GM19035 (cell line): ENCODE results near the gene E4F1.
"Not testable (repeated sequence)": the region's sequence is repeated elsewhere in the genome, so short reads cannot be mapped to it uniquely, and the experiment has no call there.

Source experiments
- ATAC-seq: cut with Tn5 transposase; IDR thresholded peaks from one replicate; pipeline ENCODE4 v1.9.1; 2021; ENCODE audit not compliant: unreplicated experiment

Gene E4F1

DNA sequence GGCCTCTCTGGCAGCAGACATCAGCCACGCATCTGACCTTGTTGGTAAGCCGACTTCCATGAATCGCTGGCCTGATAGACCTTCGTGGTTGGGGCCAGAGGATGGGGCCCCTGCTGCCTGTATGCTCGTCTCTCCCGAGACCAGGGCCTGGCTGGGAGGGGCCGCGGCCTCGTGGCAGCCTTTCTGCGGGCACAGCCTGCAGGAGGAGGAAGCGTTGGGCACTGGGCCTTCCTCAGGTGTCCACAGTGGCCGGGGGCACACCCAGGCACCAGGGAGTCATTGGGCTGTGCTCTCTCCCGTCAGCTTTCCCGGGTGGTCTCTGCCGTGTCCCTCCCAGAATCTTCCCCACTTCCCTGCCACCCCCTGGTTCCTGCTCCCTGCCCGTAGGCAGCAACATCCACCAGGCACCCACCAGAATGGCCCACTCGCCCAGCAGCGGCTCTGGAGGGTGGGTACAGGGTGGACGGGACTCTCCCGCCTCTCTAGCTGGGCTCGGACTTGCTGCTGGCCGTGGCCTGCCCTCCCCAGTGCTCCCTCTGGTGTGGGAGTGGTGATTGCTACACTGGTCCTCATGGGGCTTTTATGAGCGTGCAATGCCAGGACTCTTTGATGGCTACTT is 6.3 kb downstream of the E4F1 start:
- ATAC-seq = no peak

DNA sequence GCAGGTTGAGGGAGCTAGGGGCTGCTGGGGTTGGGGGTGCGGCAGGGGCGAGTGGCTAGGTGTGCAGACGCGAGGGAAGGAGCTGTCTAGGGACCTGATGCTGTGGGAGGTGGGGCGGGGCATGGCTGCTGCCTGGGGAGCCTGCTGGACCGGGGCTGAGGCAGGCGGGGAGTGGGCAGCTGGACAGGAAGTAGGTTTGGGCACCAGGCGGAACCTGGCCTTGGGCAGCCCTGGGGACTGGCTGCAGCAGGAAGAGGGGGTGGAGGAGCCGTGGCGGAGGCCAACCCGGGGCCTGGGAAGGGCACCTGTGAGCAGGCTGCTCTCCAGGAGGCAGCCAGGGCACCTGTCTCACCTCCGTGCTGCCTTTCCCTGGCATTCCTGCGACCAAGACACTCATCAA is 7.0 kb downstream of the E4F1 start:
- no peak for ATAC-seq

DNA sequence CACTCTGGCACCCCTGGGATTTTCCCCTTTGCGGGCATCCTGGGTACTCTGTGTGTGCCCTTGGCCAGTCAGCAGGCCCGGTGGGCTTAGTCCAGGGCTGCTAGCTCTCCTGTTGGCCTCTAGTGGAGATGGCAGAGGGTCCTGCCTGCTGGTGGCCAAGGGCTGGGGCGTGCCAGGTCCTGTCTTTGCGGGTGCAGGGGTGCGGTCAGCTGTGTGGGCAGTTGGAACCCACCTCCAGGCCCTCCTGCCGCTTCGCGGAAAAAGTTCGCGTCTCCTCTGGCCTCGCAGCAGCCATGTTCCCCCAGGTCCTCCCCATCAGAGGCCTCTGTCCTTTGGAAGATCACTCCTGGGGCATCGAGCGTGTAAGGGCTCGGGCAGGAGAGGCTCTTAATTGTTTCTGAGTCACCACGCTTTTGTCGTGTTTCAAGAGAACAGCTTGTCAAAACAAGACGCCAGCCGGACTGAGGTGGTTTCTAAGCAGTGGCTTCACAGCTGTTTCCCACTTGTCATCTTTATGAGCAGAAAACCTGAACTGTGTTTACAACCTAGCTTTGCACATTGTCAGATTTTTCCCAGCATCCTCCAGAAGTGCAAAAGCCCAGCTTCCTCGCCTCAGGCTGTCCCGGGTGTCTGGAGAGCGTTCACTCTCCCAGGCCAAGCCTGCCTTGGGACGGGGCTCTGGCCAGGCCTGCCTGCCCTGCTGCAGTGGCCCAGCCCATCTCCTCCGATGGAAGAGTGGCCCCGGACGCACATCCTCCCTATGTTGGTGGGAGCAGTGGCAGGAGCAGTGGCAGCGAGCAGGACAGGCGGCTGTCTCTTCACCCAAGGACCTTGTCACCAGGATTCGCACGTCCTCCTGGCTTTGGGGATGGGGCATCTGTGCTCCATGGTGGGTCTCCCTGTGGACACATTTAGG is 7.9 kb downstream of the E4F1 start:
- ATAC-seq = no peak

DNA sequence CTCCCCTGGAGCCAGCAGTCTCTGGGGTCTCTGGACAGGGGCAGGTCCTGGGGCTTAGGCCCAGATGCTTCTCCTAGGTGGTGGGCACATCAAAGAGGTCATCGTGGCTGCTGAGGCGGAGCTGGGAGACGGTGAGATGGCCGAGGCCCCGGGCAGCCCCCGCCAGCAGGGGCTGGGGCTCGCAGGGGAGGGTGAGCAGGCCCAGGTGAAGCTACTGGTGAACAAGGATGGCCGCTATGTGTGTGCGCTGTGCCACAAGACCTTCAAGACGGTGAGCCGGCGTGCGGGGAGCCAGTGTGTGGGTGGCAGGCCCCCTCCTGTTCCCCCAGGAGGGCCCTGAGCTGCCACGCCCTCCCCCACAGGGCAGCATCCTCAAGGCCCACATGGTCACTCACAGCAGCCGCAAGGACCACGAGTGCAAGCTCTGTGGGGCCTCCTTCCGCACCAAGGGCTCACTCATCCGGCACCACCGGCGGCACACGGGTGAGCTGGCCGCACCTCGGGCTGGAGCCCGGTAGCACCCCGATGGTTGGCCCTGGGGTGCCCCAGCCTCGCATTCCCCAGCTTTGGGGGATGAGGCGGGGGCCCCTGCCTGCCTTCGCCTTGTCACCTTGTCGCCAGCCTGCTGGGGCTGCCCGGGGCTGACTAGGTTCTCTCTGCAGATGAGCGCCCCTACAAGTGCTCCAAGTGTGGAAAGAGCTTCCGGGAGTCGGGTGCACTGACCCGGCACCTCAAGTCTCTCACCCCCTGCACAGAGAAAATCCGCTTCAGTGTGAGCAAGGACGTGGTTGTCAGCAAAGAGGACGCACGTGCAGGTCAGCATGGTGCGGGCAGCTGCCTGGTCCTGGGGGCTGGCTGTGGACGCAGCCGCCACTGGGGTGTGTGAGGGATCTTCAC is 9.0 kb downstream of the E4F1 start:
- ATAC-seq = no peak

DNA sequence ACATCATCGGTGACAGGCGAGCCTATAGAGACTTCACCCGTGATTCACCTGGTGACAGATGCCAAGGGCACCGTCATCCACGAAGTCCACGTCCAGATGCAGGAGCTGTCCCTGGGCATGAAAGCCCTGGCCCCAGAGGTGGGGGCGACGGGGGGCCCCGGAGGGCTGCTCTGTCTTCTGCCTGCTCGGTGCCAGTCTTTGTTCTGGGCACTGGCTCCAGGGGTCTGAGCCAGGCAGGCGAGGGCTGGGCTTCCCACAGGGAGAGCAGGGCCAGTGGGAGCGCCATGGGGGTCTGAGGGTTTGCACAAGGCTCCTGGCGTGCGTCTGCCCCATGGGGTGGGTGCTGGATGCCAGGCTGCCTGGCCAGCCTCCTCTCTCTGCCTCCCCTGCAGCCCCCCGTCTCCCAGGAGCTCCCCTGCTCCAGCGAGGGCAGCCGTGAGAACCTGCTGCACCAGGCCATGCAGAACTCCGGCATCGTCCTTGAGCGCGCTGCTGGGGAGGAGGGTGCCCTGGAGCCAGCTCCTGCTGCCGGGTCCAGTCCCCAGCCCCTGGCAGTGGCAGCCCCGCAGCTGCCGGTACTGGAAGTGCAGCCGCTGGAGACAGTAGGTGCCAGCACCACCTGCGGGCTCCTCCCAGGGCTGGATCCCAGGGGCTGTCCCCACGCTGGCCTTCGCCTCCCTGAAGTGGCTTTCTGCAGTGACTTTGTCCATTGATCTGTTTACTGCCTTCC is 9.8 kb downstream of the E4F1 start:
- ATAC-seq = no peak

DNA sequence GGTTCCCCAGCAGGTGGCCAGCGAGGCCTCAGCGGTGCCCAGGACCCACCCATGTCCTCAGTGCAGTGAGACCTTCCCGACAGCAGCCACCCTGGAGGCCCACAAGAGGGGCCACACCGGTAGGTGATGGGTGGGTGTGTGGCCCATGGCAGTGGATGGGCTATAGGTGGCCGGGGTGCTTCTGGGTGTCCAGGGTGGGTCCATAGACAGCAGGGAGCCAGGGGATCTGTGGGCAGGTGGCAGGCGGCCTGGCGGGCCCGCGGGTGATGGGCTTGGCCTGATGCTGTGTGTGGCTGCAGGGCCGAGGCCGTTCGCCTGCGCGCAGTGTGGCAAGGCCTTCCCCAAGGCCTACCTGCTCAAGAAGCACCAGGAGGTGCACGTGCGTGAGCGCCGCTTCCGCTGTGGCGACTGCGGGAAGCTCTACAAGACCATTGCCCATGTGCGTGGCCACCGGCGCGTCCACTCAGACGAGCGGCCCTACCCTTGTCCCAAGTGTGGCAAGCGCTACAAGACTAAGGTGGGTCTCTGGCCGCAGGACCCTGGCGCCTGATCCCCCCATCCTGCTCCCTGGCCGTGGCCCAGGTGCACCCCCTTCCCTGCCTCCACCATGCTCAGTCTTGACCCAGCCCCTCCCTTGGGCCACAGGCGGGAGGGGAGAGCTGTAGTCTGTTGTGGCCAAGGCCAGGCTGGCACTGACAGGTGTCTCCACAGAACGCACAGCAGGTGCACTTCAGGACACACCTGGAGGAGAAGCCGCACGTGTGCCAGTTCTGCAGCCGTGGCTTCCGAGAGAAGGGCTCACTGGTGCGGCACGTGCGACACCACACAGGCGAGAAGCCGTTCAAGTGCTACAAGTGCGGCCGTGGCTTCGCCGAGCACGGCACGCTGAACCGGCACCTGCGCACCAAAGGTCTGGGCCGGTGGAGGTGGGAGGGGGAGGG is 10.8 kb downstream of the E4F1 start:
- no peak for ATAC-seq

DNA sequence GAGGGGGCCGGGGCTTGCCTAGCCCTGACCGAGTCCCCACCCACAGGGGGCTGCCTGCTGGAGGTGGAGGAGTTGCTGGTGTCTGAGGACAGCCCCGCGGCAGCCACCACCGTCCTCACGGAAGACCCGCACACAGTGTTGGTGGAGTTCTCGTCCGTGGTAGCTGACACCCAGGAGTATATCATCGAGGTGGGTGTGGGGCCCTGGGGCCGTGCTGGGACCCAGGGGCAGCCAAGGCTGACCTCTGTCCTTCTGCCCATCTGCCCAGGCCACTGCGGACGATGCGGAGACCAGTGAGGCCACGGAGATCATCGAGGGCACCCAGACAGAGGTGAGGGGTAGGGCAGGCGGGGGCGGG is 11.4 kb downstream of the E4F1 start:
- ATAC-seq = no peak

DNA sequence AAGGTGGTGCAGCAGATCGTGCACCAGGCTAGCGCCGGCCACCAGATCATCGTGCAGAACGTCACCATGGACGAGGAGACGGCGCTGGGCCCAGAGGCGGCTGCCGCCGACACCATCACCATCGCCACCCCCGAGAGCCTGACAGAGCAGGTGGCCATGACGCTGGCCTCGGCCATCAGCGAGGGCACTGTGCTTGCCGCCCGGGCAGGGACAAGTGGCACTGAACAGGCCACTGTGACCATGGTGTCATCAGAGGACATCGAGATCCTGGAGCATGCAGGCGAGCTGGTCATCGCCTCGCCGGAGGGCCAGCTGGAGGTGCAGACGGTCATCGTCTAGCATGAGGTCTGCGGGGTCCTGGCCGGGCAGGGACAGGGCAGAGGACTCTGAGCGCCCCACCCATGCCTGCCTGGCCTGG is 11.9 kb downstream of the E4F1 start:
- ATAC-seq = no peak

DNA sequence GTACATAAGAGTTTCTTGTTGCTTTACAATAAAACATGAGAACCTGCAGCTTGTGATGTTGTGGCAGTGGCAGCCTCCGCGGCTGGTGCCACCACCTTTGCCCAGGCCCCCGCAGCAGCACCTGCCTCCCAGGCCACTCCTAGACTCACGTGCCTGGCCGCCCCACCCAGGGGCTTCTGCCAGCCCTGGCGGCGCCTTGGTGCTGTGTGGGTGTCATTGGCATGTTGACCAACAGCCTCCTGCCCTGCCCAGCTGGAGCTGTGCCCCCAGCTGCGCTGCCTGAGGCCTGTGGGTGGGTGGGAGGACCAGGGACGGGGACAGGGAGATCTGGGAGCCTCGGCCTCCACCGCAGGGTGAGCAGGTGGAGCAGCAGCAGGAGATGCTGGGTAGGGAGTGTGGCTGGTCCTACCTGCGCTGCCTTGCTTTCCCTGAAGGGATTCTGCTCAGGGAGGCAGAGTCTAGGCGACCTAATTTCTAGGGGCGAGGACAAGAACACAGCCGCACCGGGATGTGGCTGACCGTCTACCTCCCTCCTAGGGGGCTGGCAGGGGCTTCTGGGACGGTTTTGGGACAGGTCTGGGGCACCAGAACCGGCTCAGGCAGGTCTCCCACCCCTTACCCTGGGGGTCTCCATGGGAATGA is 12.4 kb downstream of the E4F1 start:
- no peak for ATAC-seq

DNA sequence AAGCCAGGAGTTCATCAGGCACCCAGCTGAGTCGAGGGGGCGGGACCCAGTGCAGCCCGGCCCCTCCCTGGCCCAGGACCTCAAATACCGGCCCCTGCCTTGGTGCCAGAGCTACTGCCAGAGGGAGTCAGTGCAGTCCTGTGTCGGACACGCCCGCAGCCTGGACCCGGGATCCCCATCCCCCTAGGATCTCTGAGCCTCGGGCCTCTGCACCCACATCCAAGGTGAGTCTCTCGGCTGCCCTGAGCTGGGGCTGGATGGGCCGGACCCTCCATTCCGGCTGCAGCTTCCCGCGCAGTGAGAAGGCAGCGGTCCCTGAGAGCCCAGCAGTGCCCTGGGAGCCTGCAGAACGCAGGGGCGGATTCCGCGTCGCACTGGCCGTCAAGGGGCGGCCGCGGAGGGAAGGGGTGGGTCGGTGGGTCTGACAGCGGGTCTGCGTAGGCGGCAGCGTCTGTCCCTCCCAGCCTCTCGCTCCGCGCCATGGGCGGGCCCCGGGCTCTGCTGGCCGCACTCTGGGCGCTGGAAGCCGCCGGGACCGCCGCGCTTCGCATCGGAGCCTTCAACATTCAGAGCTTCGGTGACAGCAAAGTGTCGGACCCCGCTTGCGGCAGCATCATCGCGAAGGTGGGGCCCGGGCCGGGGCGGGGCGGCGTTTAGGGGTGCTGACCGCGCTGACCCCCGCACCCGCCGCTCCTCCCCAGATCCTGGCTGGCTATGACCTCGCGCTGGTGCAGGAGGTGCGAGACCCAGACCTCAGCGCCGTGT is 13.1 kb downstream of the E4F1 start, which contains the start of gene DNASE1L2:
DNASE1L2 (plus strand) TSS at position 108 of the 765 bp plus-strand sequence; CDS start at position 481, 373 bp downstream.
- no peak for ATAC-seq

DNA sequence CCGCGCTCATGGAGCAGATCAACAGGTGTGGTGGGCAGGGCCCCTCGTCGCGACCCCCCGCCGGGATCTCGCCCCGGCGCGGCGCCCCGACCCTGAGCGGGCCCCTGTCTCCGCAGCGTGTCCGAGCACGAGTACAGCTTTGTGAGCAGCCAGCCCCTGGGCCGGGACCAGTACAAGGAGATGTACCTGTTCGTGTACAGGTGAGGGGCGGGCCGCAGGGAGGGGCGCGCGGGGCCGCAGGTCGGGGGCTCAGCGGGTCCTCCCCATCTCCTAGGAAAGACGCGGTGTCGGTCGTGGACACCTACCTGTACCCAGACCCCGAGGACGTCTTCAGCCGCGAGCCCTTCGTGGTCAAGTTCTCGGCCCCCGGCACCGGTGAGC is 13.7 kb downstream of the E4F1 start:
- no peak for ATAC-seq

DNA sequence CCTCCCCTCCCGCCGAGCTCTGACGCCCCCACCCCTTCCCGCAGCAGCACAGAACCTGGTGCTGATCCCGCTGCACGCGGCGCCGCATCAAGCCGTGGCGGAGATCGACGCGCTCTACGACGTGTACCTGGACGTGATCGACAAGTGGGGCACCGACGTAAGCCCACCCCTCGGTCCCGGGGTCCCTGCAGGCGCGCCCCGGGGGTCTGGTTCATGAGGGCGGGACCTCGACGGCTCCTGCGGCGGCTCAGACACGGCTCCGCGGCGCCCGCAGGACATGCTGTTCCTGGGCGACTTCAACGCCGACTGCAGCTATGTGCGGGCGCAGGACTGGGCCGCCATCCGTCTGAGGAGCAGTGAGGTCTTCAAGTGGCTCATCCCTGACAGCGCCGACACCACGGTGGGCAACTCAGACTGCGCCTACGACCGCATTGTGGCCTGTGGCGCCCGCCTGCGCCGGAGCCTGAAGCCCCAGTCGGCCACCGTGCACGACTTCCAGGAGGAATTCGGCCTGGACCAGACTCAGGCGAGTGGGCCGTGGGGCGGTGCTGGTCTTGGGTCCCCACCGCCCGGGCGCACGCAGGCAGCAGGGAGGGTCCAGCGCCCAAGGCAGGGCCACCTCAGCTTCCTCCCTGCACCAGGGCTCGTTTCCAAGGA is 14.2 kb downstream of the E4F1 start:
- no peak for ATAC-seq

DNA sequence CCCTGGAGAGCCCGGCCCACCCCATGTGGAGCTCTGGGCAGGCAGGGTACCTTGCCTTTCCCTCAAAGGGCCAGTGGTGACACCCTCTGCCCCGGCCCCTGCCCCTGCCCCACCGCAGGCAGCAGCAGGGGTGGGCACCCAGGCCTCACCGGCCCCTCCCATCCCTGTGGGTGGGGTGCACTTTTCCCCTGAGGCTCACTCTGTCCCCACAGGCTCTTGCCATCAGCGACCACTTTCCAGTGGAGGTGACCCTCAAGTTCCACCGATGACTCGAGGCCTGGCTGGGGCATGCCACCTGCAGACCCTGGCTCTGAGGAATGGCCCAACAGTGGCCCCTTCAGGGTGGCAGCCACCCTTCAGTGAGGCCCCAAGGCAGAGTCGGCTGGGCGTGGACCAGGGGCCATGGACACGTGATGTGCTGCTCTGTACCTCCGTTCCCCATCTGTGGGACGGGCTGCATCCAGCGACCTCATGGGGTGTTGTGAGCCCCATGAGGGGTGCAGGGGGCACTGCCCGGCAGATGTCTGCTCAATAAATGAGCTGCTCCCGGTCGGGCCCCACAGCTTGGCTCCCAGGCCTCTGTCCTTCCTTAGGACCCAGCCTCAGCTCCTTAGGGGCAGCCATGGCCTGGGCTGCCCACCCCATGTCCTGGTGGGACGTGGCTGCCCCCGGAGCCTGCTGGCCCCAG is 14.9 kb downstream of the E4F1 start:
- ATAC-seq = no peak

DNA sequence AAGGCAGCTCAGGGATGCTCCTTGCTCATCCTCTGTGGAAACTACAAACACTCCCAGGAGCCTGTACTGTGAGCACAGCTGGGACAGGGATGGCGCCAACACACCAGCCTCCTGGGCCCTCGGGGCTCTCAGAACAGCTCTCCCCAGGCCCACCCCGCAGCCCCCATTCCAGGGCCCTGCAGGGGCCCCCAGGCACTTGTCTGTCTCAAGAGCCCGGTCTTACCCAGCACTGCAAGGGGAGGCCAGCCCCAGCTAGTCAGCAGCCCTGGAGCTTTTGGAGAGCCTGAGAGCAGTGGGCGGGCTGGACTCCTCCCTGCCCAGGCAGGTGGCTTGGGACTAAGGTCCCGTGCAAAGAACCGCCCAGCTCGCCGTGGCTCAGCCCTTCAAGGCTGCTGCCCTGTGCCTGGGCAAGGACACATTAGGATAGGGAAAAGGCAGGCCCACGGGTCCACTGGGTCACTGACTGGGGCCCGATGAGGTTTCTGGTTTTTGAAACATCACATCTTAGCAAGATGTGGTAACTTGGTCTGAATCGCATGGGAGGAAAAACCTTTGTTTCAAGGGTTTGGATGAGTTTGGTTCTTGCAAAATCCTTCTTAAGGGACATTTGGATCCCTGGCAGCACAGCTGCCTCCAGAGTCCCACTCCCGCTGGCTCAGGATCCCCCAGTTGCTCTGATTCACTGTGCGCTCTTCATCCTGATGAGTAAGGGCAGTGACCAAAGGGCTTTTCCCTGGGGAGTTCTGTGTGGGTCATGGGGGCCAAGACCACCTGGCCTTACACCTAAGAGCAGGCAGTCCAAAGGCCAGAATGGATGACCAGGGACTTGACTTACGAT is 15.7 kb downstream of the E4F1 start:
- no peak for ATAC-seq

DNA sequence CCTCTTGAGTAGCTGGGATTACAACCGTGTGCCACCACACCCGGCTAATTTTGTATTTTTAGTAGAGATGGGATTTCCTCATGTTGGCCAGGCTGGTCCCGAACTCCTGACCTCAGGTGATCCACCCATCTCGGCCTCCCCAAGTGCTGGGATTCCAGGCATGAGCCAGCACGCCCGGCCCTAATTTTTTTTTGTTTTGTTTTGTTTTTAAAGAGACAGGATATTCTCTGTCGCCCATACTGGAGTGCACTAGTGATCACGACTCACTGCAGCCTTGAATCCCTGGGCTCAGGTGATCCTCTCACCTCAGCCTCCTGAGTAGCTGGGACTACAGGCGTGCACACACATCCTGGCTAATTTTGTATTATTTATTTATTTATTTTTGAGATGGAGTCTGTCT is 16.9 kb downstream of the E4F1 start:
- not testable (repeated sequence) for ATAC-seq

DNA sequence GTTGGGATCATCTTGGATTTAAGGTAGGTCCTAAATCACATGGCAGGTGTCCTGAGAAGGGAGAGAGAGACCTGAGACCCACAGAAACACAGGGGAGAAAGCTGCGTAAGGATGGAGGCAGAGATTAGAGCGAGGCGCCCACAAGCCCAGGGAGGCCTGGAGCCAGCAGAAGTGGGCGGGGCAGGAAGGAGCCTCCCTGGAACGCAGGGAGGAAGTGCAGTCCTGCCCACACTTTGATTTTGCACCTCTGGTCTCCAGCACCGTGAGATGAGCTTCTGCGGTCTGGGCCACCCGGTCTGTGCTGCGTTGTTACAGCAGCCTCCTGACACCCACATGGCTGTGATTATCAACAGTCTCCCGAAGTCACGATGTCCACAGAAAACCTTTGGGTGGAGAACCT is 19.2 kb downstream of the E4F1 start:
- no peak for ATAC-seq
